H9 (cell line): Measurements from ENCODE around the gene STX17. TPM values are rescaled to one million over a fixed set of nuclear protein-coding genes. Genes with fewer than 3 reads are reported as not detected.

Source experiments
- DNase-seq: peaks from one replicate; pipeline ENCODE4 v3.0.0-alpha.2; 2017
- H2AFZ ChIP-seq: one replicate; pipeline ENCODE4 v1.6.1; 2013; ENCODE audit warnings: mild to moderate bottlenecking, low read length, control low read depth, moderate library complexity
- H2AK5ac ChIP-seq: 2 replicates; pipeline ENCODE4 v1.6.1; 2013; ENCODE audit warnings: low read length, control low read depth, mixed read lengths; ENCODE audit not compliant: insufficient read length
- H2BK120ac ChIP-seq: one replicate; pipeline ENCODE4 v1.6.1; 2013; ENCODE audit warnings: low read depth, mild to moderate bottlenecking, low read length, control low read depth, inconsistent platforms; ENCODE audit not compliant: poor library complexity, severe bottlenecking
- H2BK12ac ChIP-seq: 2 replicates; pipeline ENCODE4 v1.6.1; 2013; ENCODE audit warnings: low read length, control low read depth, mixed read lengths, low read depth; ENCODE audit not compliant: insufficient read length
- H2BK15ac ChIP-seq: 2 replicates; pipeline ENCODE4 v1.6.1; 2013; ENCODE audit warnings: low read depth, low read length, control low read depth
- H2BK20ac ChIP-seq: one replicate; pipeline ENCODE4 v1.6.1; 2013; ENCODE audit warnings: low read depth, mild to moderate bottlenecking, low read length, control low read depth, inconsistent platforms; ENCODE audit not compliant: poor library complexity, severe bottlenecking
- H2BK5ac ChIP-seq: 2 replicates; pipeline ENCODE4 v1.6.1; 2013; ENCODE audit warnings: low read length, control low read depth, mixed read lengths; ENCODE audit not compliant: insufficient read length
- H3K14ac ChIP-seq: 2 replicates; pipeline ENCODE4 v1.6.1; 2013; ENCODE audit warnings: low read length, control low read depth; ENCODE audit not compliant: insufficient read depth
- H3K18ac ChIP-seq: 2 replicates; pipeline ENCODE4 v1.6.1; 2013; ENCODE audit warnings: low read depth, mild to moderate bottlenecking, mixed read lengths, low read length, control low read depth; ENCODE audit not compliant: insufficient read length
- H3K23ac ChIP-seq: 2 replicates; pipeline ENCODE4 v1.6.1; 2013; ENCODE audit warnings: low read length, control low read depth, mixed read lengths, low read depth; ENCODE audit not compliant: insufficient read length
- H3K23me2 ChIP-seq: 2 replicates; pipeline ENCODE4 v1.6.1; 2013; ENCODE audit warnings: low read depth, mild to moderate bottlenecking, mixed read lengths, low read length, control low read depth; ENCODE audit not compliant: insufficient read length, poor library complexity, severe bottlenecking
- H3K27ac ChIP-seq: 2 replicates; pipeline ENCODE4 v1.5.1; 2013; ENCODE audit warnings: low read length, control low read depth, mixed read lengths, low read depth; ENCODE audit not compliant: insufficient read length
- H3K27me3 ChIP-seq: 2 replicates; pipeline ENCODE4 v1.6.1; 2013; ENCODE audit warnings: low read length, control low read depth, inconsistent platforms; ENCODE audit not compliant: insufficient read depth
- H3K4ac ChIP-seq: 2 replicates; pipeline ENCODE4 v1.6.1; 2013; ENCODE audit warnings: low read depth, mild to moderate bottlenecking, control low read depth, inconsistent platforms, low read length, moderate library complexity
- H3K4me1 ChIP-seq: 2 replicates; pipeline ENCODE4 v1.6.1; 2013; ENCODE audit warnings: low read length, control low read depth, inconsistent platforms; ENCODE audit not compliant: insufficient read depth
- H3K4me2 ChIP-seq: 2 replicates; pipeline ENCODE4 v1.6.1; 2013; ENCODE audit warnings: low read length, control low read depth, mixed read lengths; ENCODE audit not compliant: insufficient read length, insufficient read depth
- H3K56ac ChIP-seq: 2 replicates; pipeline ENCODE4 v1.6.1; 2013; ENCODE audit warnings: low read depth, mild to moderate bottlenecking, mixed read lengths, low read length, control low read depth; ENCODE audit not compliant: insufficient read length
- H3K79me1 ChIP-seq: 2 replicates; pipeline ENCODE4 v1.6.1; 2013; ENCODE audit warnings: low read depth, mild to moderate bottlenecking, moderate library complexity, low read length, control low read depth, inconsistent platforms; ENCODE audit not compliant: insufficient read depth, poor library complexity, severe bottlenecking
- H3K79me2 ChIP-seq: 2 replicates; pipeline ENCODE4 v1.6.1; 2013; ENCODE audit warnings: low read length, control low read depth, inconsistent platforms; ENCODE audit not compliant: insufficient read depth
- H3K9ac ChIP-seq: 2 replicates; pipeline ENCODE4 v1.6.1; 2013; ENCODE audit warnings: low read length, control low read depth, mixed read lengths; ENCODE audit not compliant: insufficient read length; ENCODE audit errors: extremely low read depth
- H3K9me3 ChIP-seq: one replicate; pipeline ENCODE4 v1.6.1; 2013; ENCODE audit warnings: low read depth, low read length, inconsistent platforms; ENCODE audit not compliant: control insufficient read depth
- H3T11ph ChIP-seq: one replicate; pipeline ENCODE4 v1.6.1; 2013; ENCODE audit warnings: mild to moderate bottlenecking, low read length, control low read depth, inconsistent platforms
- H4K20me1 ChIP-seq: one replicate; pipeline ENCODE4 v1.6.1; 2013; ENCODE audit not compliant: control insufficient read depth, insufficient read length, insufficient read depth
- H4K5ac ChIP-seq: 2 replicates; pipeline ENCODE4 v1.6.1; 2013; ENCODE audit warnings: low read depth, mild to moderate bottlenecking, mixed read lengths, low read length, control low read depth; ENCODE audit not compliant: insufficient read length
- H4K8ac ChIP-seq: replicated peaks from 2 replicates; pipeline ENCODE4 v1.6.1; 2013; ENCODE audit warnings: low read length, control low read depth, mixed read lengths, low read depth; ENCODE audit not compliant: insufficient read length
- H4K91ac ChIP-seq: 2 replicates; pipeline ENCODE4 v1.6.1; 2013; ENCODE audit warnings: low read depth, mild to moderate bottlenecking, moderate library complexity, mixed read lengths, low read length, control low read depth; ENCODE audit not compliant: insufficient read length
- H3K27ac Mint-ChIP-seq, 3 experiments: 2 replicates in 2 of 3; 3 replicates in 1 of 3; pipeline ENCODE4 v1.8.0; 2020 to 2021; ENCODE audit warnings: mixed read lengths in 3 of 3, mild to moderate bottlenecking in 1 of 3, moderate library complexity in 1 of 3
- H3K27me3 Mint-ChIP-seq: 2 replicates; pipeline ENCODE4 v1.8.0; 2021; ENCODE audit warnings: low read depth, mild to moderate bottlenecking, moderate library complexity, mixed read lengths
- H3K36me3 Mint-ChIP-seq, 3 experiments: 2 replicates in 2 of 3; 3 replicates in 1 of 3; pipeline ENCODE4 v1.8.0; 2020 to 2021; ENCODE audit warnings: low read depth in 3 of 3, mixed read lengths in 3 of 3; ENCODE audit not compliant: insufficient read depth in 1 of 3
- H3K4me1 Mint-ChIP-seq, 2 experiments: 2 replicates each; pipeline ENCODE4 v1.8.0; 2020; ENCODE audit warnings: mixed read lengths in 2 of 2
- H3K4me3 Mint-ChIP-seq, 2 experiments: 2 replicates in 1 of 2; 3 replicates in 1 of 2; pipeline ENCODE4 v1.8.0; 2020 to 2021; ENCODE audit warnings: mild to moderate bottlenecking in 2 of 2, mixed read lengths in 2 of 2, moderate library complexity in 1 of 2
- H3K9me3 Mint-ChIP-seq, 2 experiments: 2 replicates in 1 of 2; 3 replicates in 1 of 2; pipeline ENCODE4 v1.8.0; 2020; ENCODE audit warnings: mild to moderate bottlenecking in 2 of 2, mixed read lengths in 2 of 2, moderate library complexity in 1 of 2
- WGBS: extraction: QIAGEN DNeasy Blood & Tissue Kit; methylation state at CpG from one replicate; pipeline ENCODE4 v1.1.7; 2013; ENCODE audit warnings: missing lambda C conversion rate, low lambda C conversion rate, mixed read lengths; ENCODE audit not compliant: insufficient read length; ENCODE audit errors: extremely low coverage; 5-methylcytosine and 5-hydroxymethylcytosine counted together
- total RNA-seq: library from RNA; stranded (reverse); gene quantifications from 2 replicates; pipeline ENCODE4 v1.2.1, GENCODE V29; 2021
- TF ChIP-seq, protein P1 (sequence below): fragments of 200-600 bp; sonication (generic); conservative IDR thresholded peaks from 3 replicates; pipeline ENCODE4 v1.8.0; 2021; ENCODE audit warnings: antibody characterized with exemption, mild to moderate bottlenecking

Gene STX17
- total RNA-seq, 1 experiment from 2014 or later: 21.2 TPM

DNA sequence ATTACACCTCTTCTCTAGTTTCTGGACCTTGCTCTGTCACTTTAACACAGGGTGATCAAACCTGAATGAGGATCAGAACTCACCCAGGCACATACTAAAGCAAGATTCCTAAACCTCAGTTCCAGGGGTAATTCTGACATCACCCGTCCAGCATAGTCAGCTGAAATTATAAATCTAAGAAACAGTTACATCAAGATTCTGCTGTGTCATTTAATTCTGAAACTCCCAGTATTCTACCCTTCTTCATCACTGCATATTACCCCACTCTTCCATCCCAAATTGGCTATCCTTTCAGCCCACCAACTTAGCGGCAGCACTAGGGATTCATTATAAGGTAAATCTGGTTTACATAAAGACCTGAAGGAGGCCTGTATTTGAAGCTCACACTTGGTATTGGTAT, 64.0 kb downstream of the STX17 start:
- H2AK5ac ChIP-seq: no peak overlapping the region
- no peak overlapping the region for H3K14ac ChIP-seq
- H3K27ac ChIP-seq: no peak overlapping the region
- no peak overlapping the region for H3K18ac ChIP-seq
- no peak overlapping the region for H4K8ac ChIP-seq
- DNase-seq: no peak
- H3K4me1 Mint-ChIP-seq: peaks cover 26 to 29% of the 10 kb centered on the region in 2 experiments
- no peaks in the 10 kb centered on the region; a peak in 1 of 5 replicates for H3K9me3 Mint-ChIP-seq
- H3K9me3 ChIP-seq: no peaks in the 10 kb centered on the region
- no peak overlapping the region for H4K91ac ChIP-seq
- H3K9ac ChIP-seq: no peak overlapping the region
- H3K36me3 Mint-ChIP-seq: no peaks in the 10 kb centered on the region; a peak in 1 of 7 replicates
- H3K23ac ChIP-seq: no peak overlapping the region
- H2BK12ac ChIP-seq: no peak overlapping the region
- H2BK15ac ChIP-seq: no peak overlapping the region
- H3K4me1 ChIP-seq: no peaks in the 10 kb centered on the region
- H3K27me3 Mint-ChIP-seq: no peaks in the 10 kb centered on the region
- no peak overlapping the region for H4K5ac ChIP-seq
- TF ChIP-seq, protein P1, sequence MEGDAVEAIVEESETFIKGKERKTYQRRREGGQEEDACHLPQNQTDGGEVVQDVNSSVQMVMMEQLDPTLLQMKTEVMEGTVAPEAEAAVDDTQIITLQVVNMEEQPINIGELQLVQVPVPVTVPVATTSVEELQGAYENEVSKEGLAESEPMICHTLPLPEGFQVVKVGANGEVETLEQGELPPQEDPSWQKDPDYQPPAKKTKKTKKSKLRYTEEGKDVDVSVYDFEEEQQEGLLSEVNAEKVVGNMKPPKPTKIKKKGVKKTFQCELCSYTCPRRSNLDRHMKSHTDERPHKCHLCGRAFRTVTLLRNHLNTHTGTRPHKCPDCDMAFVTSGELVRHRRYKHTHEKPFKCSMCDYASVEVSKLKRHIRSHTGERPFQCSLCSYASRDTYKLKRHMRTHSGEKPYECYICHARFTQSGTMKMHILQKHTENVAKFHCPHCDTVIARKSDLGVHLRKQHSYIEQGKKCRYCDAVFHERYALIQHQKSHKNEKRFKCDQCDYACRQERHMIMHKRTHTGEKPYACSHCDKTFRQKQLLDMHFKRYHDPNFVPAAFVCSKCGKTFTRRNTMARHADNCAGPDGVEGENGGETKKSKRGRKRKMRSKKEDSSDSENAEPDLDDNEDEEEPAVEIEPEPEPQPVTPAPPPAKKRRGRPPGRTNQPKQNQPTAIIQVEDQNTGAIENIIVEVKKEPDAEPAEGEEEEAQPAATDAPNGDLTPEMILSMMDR: no peak
- no peaks in the 10 kb centered on the region for H3K27me3 ChIP-seq
- H3K27ac Mint-ChIP-seq: no peak overlapping the region
- H3K23me2 ChIP-seq: peaks cover 2% of the 10 kb centered on the region
- no peak overlapping the region for H3T11ph ChIP-seq
- H2AFZ ChIP-seq: no peak overlapping the region
- no peak overlapping the region for H3K4me3 Mint-ChIP-seq
- H3K4me2 ChIP-seq: no peak overlapping the region
- no peaks in the 10 kb centered on the region for H3K79me1 ChIP-seq
- H4K20me1 ChIP-seq: no peaks in the 10 kb centered on the region
- no peak overlapping the region for H2BK20ac ChIP-seq
- no CpG with 5 or more reads among the region's 2 CpGs for WGBS
- no peak overlapping the region for H2BK120ac ChIP-seq
- no peaks in the 10 kb centered on the region for H3K79me2 ChIP-seq
- no peak overlapping the region for H2BK5ac ChIP-seq
- no peak overlapping the region for H3K56ac ChIP-seq
- H3K4ac ChIP-seq: no peak overlapping the region
